ENCODE data around the gene TACR1. TPM values are rescaled to one million over a fixed set of nuclear protein-coding genes. Genes with fewer than 3 reads are reported as not detected.

Gene TACR1
- total RNA-seq, 1 donor from 2014 or later: 1.4 TPM

- no peak overlapping the region for H3K4me3 ChIP-seq
- H3K9me3 ChIP-seq: no peaks in the 10 kb centered on the region
- DNase-seq (no peak), ATAC-seq (no peak)
- H3K36me3 ChIP-seq: no peaks in the 10 kb centered on the region
- H3K27ac ChIP-seq: no peak overlapping the region
- no peaks in the 10 kb centered on the region for H3K4me1 ChIP-seq
- TF ChIP-seq CTCF (IDR thresholded peaks at IDR 0.05): no peak
- intact Hi-C loops (cut with DNase I): no loop called here
- H3K27me3 ChIP-seq (ENCODE audit: low read depth): no peaks in the 10 kb centered on the region
Observed at GRCh38 chr2:75021672-75022071, 177.6 kb downstream of the TACR1 start.

- intact Hi-C loops (cut with DNase I): no loop called here
- DNase-seq: no peak
- H3K27me3 ChIP-seq (ENCODE audit: low read depth): no peaks in the 10 kb centered on the region
Observed at GRCh38 chr2:75020476-75020875, 178.8 kb downstream of the TACR1 start.

GRCh38 chr2:75019790-75020189 is 179.5 kb downstream of the TACR1 start:
- Histone ChIP-seq H3K27ac (no peak overlapping the region), H3K9me3 (no peaks in the 10 kb centered on the region), H3K27me3 (ENCODE audit: low read depth) (no peaks in the 10 kb centered on the region), H3K4me3 (no peak overlapping the region), H3K36me3 (no peaks in the 10 kb centered on the region), H3K4me1 (no peaks in the 10 kb centered on the region)
- intact Hi-C loops (cut with DNase I): no loop called here
- ATAC-seq (no peak), DNase-seq (no peak)
- no peak for TF ChIP-seq CTCF (IDR thresholded peaks at IDR 0.05)

More at GRCh38 chr2:75020476-75020875, 178.8 kb downstream of the TACR1 start:
- Histone ChIP-seq H3K9me3 (no peaks in the 10 kb centered on the region), H3K4me1 (no peaks in the 10 kb centered on the region), H3K36me3 (no peaks in the 10 kb centered on the region), H3K27ac (no peak overlapping the region), H3K4me3 (no peak overlapping the region)
- no peak for ATAC-seq
- TF ChIP-seq CTCF (IDR thresholded peaks at IDR 0.05): no peak

GRCh38 chr2:75018162-75018561 is 181.2 kb downstream of the TACR1 start:
- H3K27me3 ChIP-seq (ENCODE audit: low read depth): no peaks in the 10 kb centered on the region
- H3K4me1 ChIP-seq: no peaks in the 10 kb centered on the region
- no peak for TF ChIP-seq CTCF (IDR thresholded peaks at IDR 0.05)
- no peak overlapping the region for H3K4me3 ChIP-seq
- no peaks in the 10 kb centered on the region for H3K36me3 ChIP-seq
- no peaks in the 10 kb centered on the region for H3K9me3 ChIP-seq
- ATAC-seq (peak in 1 of 2 donors; percentile 73), DNase-seq (no peak)
- H3K27ac ChIP-seq: no peak overlapping the region
- intact Hi-C loops (cut with DNase I): no loop called here

- no peaks in the 10 kb centered on the region for H3K27me3 ChIP-seq (ENCODE audit: low read depth)
- no peaks in the 10 kb centered on the region for H3K9me3 ChIP-seq
- no peaks in the 10 kb centered on the region for H3K36me3 ChIP-seq
- no peak overlapping the region for H3K27ac ChIP-seq
- no peaks in the 10 kb centered on the region for H3K4me1 ChIP-seq
- no peak for ATAC-seq
- H3K4me3 ChIP-seq: no peak overlapping the region
- no peak for DNase-seq
- intact Hi-C loops (cut with DNase I): no loop called here
- TF ChIP-seq CTCF (IDR thresholded peaks at IDR 0.05): no peak
Observed at GRCh38 chr2:75012080-75012479, 187.2 kb downstream of the TACR1 start.

- DNase-seq: no peak
- intact Hi-C loops (cut with DNase I): no loop called here
- Histone ChIP-seq H3K36me3 (no peaks in the 10 kb centered on the region), H3K27ac (no peak overlapping the region), H3K27me3 (ENCODE audit: low read depth) (no peaks in the 10 kb centered on the region), H3K4me3 (no peak overlapping the region), H3K4me1 (no peaks in the 10 kb centered on the region), H3K9me3 (no peaks in the 10 kb centered on the region)
- ATAC-seq: no peak
- TF ChIP-seq CTCF (IDR thresholded peaks at IDR 0.05): no peak
Observed at GRCh38 chr2:75010571-75010970, 188.7 kb downstream of the TACR1 start.

Measured in lower lobe of right lung (tissue), 2 donors.